ENCODE results near the gene ZDHHC3. TPM values are rescaled to one million over a fixed set of nuclear protein-coding genes. Genes with fewer than 3 reads are reported as not detected.

ZDHHC3 gene, protein sequence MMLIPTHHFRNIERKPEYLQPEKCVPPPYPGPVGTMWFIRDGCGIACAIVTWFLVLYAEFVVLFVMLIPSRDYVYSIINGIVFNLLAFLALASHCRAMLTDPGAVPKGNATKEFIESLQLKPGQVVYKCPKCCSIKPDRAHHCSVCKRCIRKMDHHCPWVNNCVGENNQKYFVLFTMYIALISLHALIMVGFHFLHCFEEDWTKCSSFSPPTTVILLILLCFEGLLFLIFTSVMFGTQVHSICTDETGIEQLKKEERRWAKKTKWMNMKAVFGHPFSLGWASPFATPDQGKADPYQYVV
- total RNA-seq: 60.3 and 71.2 TPM in 2 replicates
- polyA plus RNA-seq: 59.5 and 62.0 TPM in 2 replicates

DNA sequence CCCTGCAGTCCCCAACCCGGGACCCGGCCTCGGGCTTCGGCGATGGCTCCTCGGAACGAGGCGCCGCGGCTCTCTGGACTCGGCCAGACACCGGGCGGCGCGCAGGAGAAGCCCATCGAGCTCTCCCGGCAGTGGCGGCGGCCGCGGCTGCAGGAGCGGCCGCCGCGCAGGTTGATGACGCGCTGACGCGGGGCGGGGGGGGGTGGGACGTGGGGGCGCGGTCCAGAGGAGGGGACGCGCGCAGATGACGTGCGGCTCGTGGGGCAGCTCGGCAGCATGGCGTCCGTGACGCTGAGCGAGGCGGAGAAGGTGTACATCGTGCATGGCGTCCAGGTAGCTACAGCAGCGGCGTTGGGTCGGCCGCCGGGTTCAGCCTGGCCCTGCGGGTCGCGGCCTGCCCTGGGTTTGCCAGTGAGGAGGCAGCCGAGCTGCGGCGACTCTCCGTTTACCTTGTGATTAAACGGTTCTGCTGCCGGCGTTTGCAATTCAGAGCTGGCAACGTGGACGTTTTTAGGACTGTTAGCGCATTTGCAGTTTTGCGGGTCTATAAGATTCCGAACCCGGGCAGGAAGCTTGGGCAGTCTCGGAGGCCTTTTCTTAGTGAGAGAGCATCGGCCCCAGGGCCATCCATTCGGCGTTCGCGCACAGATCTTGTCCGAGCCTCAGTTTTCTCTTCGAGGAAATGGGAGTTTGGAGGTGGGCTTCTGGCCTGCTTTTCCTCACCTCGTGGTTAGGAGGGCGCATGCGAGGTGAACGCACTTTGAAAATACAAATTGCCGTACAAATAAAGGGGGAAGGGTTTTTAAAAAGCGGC lies at the start of gene ZDHHC3, which contains the start of gene EXOSC7:
Gene ZDHHC3, minus strand, starts transcription at position 173 of the 814 bp plus-strand sequence. CDS start 16,738 bp downstream, outside the sequence.
Gene EXOSC7, plus strand, starts transcription at position 243 of the 814 bp plus-strand sequence. Its CDS starts 34 bp downstream, at position 277.
- Histone ChIP-seq H3K79me2 (peaks cover 93% of the 10 kb centered on the region), H3K4me3 (peak within 1 kb of the TSS; percentile 100), H3K4me1 (ENCODE audit: insufficient read depth) (peaks cover 9% of the 10 kb centered on the region), H2AFZ (peak within 1 kb of the TSS; percentile 100), H3K9me2 (replicated peaks; ENCODE audit: insufficient read depth) (no peaks in the 10 kb centered on the region), H3K27ac (peak within 1 kb of the TSS; percentile 100), H3K27me3 (no peaks in the 10 kb centered on the region), H4K20me1 (ENCODE audit: insufficient read depth, poor library complexity, severe bottlenecking) (peaks cover 2% of the 10 kb centered on the region), H3K4me2 (peak within 1 kb of the TSS; percentile 87), H3K36me3 (replicated peaks; ENCODE audit: insufficient read depth, low read depth) (no peaks in the 10 kb centered on the region), H3K9me3 (ENCODE audit: low read depth) (no peaks in the 10 kb centered on the region)
- peak; percentile 94 for DNase-seq (ENCODE audit: low spot score)
- TF ChIP-seq EZH2 (IDR thresholded peaks at IDR 0.05; ENCODE audit: borderline replicate concordance) (no peak), EZH2phosphoT487 (IDR thresholded peaks at IDR 0.05; ENCODE audit: low read depth, severe bottlenecking, unreplicated experiment) (no peak)
- TF ChIP-seq, protein P1, sequence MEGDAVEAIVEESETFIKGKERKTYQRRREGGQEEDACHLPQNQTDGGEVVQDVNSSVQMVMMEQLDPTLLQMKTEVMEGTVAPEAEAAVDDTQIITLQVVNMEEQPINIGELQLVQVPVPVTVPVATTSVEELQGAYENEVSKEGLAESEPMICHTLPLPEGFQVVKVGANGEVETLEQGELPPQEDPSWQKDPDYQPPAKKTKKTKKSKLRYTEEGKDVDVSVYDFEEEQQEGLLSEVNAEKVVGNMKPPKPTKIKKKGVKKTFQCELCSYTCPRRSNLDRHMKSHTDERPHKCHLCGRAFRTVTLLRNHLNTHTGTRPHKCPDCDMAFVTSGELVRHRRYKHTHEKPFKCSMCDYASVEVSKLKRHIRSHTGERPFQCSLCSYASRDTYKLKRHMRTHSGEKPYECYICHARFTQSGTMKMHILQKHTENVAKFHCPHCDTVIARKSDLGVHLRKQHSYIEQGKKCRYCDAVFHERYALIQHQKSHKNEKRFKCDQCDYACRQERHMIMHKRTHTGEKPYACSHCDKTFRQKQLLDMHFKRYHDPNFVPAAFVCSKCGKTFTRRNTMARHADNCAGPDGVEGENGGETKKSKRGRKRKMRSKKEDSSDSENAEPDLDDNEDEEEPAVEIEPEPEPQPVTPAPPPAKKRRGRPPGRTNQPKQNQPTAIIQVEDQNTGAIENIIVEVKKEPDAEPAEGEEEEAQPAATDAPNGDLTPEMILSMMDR (IDR thresholded peaks at IDR 0.05; ENCODE audit: poor library complexity): no peak
- WGBS (ENCODE audit: low lambda C conversion rate, missing lambda C conversion rate): 1% methylated on average over 67 of the region's 82 CpGs

DNA sequence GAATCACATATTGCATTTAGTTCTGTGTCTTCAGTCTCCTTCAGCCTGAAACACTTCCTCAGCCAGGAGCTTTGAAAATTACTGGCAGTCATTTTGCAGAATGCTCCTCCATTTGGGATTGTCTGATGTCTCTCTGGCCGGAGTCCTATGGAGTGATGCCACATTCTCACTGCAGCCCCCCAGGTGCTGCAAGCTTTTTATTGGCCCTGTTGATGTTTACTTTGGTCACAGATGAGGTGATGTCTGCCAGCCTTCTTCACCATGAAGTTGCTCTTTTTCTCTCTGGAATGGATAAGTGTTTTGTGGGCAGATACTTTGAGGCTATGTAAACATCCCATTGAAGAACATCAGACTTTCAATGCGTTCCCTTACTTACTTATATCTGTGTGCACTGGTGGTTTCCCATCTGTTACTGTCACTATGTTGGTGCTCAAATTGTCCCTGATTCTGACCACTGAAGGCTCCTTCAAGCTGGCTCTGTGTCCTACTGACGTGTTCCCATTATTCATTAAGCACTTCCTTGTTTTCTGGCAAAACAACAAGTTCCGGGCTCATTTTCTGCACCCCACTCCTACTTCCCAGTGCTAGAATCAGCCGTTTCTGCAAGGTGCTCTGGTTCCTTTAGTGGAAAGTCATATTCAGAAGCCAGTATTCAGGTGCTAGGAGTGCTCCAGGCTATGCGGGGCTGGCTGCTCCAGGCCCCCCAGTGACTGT lies 48.7 kb upstream of the ZDHHC3 start:
- Histone ChIP-seq H3K4me1 (ENCODE audit: insufficient read depth) (peaks cover 7% of the 10 kb centered on the region), H3K9me3 (ENCODE audit: low read depth) (no peaks in the 10 kb centered on the region), H3K4me3 (no peak overlapping the region), H3K4me2 (no peak overlapping the region), H3K27ac (no peak overlapping the region), H3K27me3 (no peaks in the 10 kb centered on the region), H2AFZ (no peak overlapping the region), H4K20me1 (ENCODE audit: insufficient read depth, poor library complexity, severe bottlenecking) (no peaks in the 10 kb centered on the region), H3K9me2 (replicated peaks; ENCODE audit: insufficient read depth) (no peaks in the 10 kb centered on the region), H3K36me3 (replicated peaks; ENCODE audit: insufficient read depth, low read depth) (no peaks in the 10 kb centered on the region), H3K79me2 (no peaks in the 10 kb centered on the region)
- no peak for DNase-seq (ENCODE audit: low spot score)
- TF ChIP-seq, protein P1 (IDR thresholded peaks at IDR 0.05; ENCODE audit: poor library complexity): no peak
- TF ChIP-seq EZH2 (IDR thresholded peaks at IDR 0.05; ENCODE audit: borderline replicate concordance): no peak
- no peak for TF ChIP-seq EZH2phosphoT487 (IDR thresholded peaks at IDR 0.05; ENCODE audit: low read depth, severe bottlenecking, unreplicated experiment)
- 78% methylated on average over 6 of the region's 6 CpGs for WGBS (ENCODE audit: low lambda C conversion rate, missing lambda C conversion rate)

DNA sequence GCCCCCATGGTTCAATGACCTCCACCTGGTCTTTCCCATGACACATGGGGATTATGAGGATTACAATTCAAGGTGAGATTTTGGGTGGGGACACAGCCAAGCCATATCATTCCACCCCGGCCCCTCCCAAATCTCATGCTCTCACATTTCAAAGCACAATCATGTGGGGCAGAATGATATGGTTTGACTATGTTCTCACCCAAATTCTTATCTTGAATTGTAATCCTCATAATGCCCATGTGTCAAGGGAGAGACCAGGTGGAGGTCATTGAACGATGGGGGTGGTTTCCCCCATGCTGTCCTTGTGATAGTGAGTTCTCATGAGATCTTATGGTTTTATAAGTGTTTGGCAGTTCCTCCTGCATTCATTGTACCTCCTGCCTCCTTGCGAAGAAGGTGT lies 47.7 kb upstream of the ZDHHC3 start:
- Histone ChIP-seq H4K20me1 (ENCODE audit: insufficient read depth, poor library complexity, severe bottlenecking) (no peaks in the 10 kb centered on the region), H3K4me3 (no peak overlapping the region), H3K4me1 (ENCODE audit: insufficient read depth) (peaks cover 7% of the 10 kb centered on the region), H3K4me2 (no peak overlapping the region), H3K79me2 (no peaks in the 10 kb centered on the region), H3K27me3 (no peaks in the 10 kb centered on the region), H3K9me2 (replicated peaks; ENCODE audit: insufficient read depth) (no peaks in the 10 kb centered on the region), H3K9me3 (ENCODE audit: low read depth) (no peaks in the 10 kb centered on the region), H2AFZ (no peak overlapping the region), H3K27ac (no peak overlapping the region), H3K36me3 (replicated peaks; ENCODE audit: insufficient read depth, low read depth) (no peaks in the 10 kb centered on the region)
- no peak for DNase-seq (ENCODE audit: low spot score)
- 75% methylated on average over 3 of the region's 3 CpGs for WGBS (ENCODE audit: low lambda C conversion rate, missing lambda C conversion rate)
- TF ChIP-seq EZH2phosphoT487 (IDR thresholded peaks at IDR 0.05; ENCODE audit: low read depth, severe bottlenecking, unreplicated experiment) (no peak), EZH2 (IDR thresholded peaks at IDR 0.05; ENCODE audit: borderline replicate concordance) (no peak)
- TF ChIP-seq, protein P1 (IDR thresholded peaks at IDR 0.05; ENCODE audit: poor library complexity): no peak

Measured in hepatocyte (in vitro differentiated cells).